Measurements from ENCODE around the gene WNT11.

GRCh38 chr11:76173663-76174062 is 32.6 kb downstream of the WNT11 start:
- TF ChIP-seq CTCF (IDR thresholded peaks at IDR 0.05), result no peak
- no peak for TF ChIP-seq ZFX (IDR thresholded peaks at IDR 0.05; ENCODE audit: borderline replicate concordance)
